Germinal center (tissue), 1 donor: ENCODE measurements around the gene PPP4R4.

Experiments used
- DNase-seq: peaks from one replicate; pipeline ENCODE4 v3.0.0; 2012; ENCODE audit warnings: mixed read lengths, low spot score

PPP4R4 gene

DNA sequence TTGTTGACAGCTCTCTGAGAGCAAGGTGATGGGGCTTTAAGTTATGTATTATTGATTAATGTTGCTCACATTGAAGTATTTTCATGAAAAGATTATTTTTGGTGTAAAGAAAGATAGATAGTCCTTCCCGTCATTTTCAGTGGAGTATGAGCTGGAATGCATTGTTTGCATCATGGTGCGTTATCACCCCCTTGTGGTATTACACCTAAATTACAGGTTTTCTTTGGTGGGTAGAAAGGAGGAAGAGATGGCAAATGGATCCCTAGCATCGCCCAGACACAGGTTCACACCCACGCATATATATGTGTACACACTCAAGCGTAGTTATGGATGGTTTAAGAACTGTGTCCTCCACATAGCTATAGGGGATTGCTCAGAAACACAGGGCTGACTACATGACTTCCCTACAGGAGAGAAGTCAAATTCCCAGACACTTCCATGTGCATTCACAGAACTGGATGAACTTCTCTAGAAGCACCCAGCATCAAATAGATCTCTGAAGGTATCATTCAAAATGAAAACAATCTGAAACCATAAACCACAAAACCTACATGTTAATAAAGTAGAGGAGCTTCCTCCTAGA is 133.4 kb downstream of the PPP4R4 start:
- DNase-seq, result peak; percentile 24

- no peak for DNase-seq
These were observed 135.6 kb downstream of the PPP4R4 start for GRCh38 chr14:94309721-94310120.

DNA sequence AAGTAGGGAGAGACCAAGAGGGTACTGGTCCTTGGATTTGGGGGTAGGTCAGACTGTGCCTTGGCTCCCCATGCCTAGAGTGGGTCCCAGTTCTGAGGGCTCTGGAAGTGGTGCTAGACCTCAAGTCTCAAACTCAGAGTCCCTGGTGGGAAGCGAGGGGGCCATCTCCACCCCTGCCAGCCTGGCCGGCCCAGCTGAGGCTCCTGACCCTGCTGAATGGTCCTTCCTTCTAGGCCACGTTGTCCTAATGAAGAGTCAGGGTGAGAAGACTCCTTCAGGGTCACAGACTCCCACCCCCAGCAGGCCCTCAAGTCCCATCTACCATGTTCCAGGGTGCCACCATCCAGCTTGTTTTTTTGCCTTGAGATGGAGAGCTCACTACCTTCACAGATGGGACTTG is 136.1 kb downstream of the PPP4R4 start:
- no peak for DNase-seq

DNA sequence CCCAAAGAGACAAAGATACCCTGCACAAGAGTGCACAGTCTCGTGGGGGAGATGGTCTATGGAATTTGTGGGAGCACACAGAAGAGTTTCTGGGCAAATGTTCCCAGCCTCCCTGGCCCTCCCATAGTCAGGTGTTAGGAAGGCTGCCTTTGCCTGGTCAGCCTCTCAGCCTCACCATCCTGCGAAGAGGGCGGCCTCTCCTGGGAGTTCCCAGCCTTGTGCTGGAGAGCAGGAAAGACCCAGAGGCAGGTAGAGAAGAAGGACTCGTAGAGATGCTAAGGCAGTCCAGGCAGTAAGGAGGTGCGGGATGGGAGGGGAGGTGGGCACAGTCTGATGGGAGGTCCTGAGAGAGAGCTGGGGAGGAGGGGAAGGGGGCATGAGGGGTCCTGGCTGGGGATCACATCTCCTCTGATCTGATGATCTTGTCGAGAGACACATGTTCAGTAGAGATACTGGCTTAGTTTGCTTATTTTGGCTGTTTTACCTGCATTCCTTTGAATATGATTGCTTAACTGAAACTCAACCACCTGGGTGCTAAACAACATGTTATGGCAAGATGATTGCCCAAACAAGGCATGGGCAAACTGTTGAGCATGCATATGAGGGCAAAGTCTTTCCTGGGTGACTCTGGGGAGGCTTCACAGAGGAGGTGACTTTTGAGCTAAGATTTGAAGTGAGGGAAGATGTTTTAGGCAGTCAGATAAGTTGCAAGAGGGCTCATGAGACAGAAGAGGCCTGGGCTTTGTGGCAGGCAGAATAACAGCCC is 138.5 kb downstream of the PPP4R4 start:
- DNase-seq, result no peak

DNA sequence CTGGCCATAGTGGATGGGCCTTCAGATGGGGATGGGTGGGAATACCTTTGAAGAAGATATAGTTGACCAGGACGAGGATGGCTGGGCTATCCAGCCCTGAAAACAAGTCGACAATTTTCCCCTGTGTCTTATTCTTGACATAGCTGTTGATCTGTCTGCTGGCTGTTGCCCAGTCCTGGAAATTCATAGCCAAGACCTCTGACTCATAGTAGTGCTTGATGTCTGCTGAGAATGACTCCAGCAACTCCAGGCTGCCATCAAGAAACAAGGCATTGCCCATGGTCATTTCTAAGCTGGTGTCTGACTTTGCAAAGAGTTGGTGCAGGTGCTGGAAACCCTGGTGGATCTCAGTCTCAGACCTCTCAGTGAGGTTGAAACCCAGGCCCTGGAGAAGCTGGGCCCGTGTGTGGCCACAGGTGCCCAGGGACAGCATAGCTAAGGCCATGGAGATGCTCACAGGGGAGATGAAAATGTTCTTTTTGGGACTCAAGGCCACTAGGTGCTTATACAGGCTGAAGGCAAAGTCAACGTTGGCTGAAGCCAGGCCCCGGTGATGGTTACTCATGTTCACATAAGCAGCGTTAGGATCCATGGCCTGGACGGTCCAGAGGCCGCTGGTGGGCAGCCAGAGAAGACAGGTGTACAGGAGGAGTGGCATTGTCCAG is 140.0 kb downstream of the PPP4R4 start:
- DNase-seq, result no peak

- DNase-seq, result no peak
These were observed 140.8 kb downstream of the PPP4R4 start for GRCh38 chr14:94314890-94315289.

DNA sequence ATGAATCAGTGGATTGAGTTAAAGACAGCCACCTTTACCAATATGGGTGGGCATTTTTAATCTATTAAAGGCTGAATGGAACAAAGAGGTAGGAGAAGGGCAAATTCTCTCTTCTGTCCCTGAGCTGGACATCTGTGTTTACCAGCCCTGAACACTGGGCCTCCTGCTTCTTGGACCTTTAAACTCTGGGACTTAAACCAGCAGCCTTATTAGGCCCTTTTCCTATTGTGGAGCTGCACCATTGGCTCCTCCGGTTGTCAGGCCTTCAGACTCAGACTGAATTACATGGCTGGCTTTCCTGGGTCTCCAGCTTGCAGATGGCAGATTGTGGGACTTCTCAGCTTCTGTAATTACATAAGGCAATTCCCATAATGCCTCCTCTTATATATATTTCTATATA is 142.6 kb downstream of the PPP4R4 start:
- DNase-seq, result no peak

- DNase-seq, result no peak
These were observed 143.1 kb downstream of the PPP4R4 start for GRCh38 chr14:94317259-94317658.

- DNase-seq, result no peak
These were observed 146.1 kb downstream of the PPP4R4 start for GRCh38 chr14:94320243-94320642.

- DNase-seq, result no peak
These were observed 147.5 kb downstream of the PPP4R4 start for GRCh38 chr14:94321421-94322271.

- no peak for DNase-seq
These were observed 148.8 kb downstream of the PPP4R4 start, which contains the start of gene SERPINA6 for GRCh38 chr14:94322648-94323570. Gene SERPINA6 (minus strand): TSS chr14:94323336. CDS start chr14:94314648, 8,688 bp downstream.

DNA sequence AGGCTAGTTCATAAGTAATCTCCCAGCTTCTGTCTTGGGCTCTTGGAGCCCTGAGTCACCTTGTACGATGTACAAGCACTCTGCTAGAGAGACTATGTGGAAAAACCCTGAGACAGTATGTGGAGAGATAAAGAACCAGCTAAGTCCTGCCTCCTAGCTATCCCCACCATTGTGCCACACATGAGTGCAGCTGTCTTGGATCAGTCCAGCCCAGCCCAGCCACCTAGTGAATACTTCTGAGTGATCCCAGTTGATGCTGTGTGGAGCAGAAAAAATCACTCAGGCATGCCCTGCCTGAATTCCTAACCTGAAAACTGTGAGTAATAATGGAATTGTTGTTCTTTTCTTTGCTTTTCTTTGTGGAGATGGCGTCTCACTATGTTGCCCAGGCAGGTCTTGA is 154.1 kb downstream of the PPP4R4 start:
- DNase-seq, result no peak
